GM23338 (cell line): Measurements from ENCODE around the gene LTBP2. TPM values are rescaled to one million over a fixed set of nuclear protein-coding genes. Genes with fewer than 3 reads are reported as not detected.

ENCODE experiments used
- ATAC-seq: fragments of 200-7000 bp; cut with Tn5 transposase; 3 replicates; pipeline ENCODE4 v1.9.1; 2020
- DNase-seq: peaks from one replicate; pipeline ENCODE4 v3.0.0-alpha.2; 2015; ENCODE audit warnings: low spot score
- H2AFZ ChIP-seq: fragments of 200-600 bp; sonication (generic); 2 replicates; pipeline ENCODE4 v1.8.0; 2016; ENCODE audit warnings: antibody characterized with exemption, mild to moderate bottlenecking, moderate library complexity
- H3F3A ChIP-seq: fragments of 200-600 bp; sonication (generic); replicated peaks from 2 replicates; pipeline ENCODE4 v1.8.0; 2017; ENCODE audit warnings: antibody characterized with exemption, mixed run types, low read depth
- H3K27ac ChIP-seq: fragments of 200-600 bp; sonication (generic); 2 replicates; pipeline ENCODE4 v1.6.1; 2016; ENCODE audit warnings: low read depth
- H3K27me3 ChIP-seq: fragments of 200-600 bp; sonication (generic); 2 replicates; pipeline ENCODE4 v1.8.0; 2016; ENCODE audit warnings: mild to moderate bottlenecking, mixed run types, moderate library complexity; ENCODE audit not compliant: insufficient read depth
- H3K36me3 ChIP-seq: fragments of 200-600 bp; sonication (generic); 2 replicates; pipeline ENCODE4 v1.8.0; 2016; ENCODE audit warnings: mild to moderate bottlenecking; ENCODE audit not compliant: insufficient read depth
- H3K4me1 ChIP-seq: fragments of 200-600 bp; sonication (generic); 2 replicates; pipeline ENCODE4 v1.8.0; 2016; ENCODE audit warnings: mild to moderate bottlenecking, moderate library complexity; ENCODE audit not compliant: insufficient read depth
- H3K4me2 ChIP-seq: fragments of 200-600 bp; sonication (generic); 2 replicates; pipeline ENCODE4 v1.7.1; 2017; ENCODE audit warnings: mixed run types
- H3K4me3 ChIP-seq: fragments of 200-600 bp; sonication (generic); 2 replicates; pipeline ENCODE4 v1.6.1; 2016; ENCODE audit warnings: mixed run types
- H3K79me2 ChIP-seq: fragments of 200-600 bp; sonication (generic); replicated peaks from 2 replicates; pipeline ENCODE4 v1.8.0; 2017; ENCODE audit warnings: mild to moderate bottlenecking; ENCODE audit not compliant: insufficient read depth
- H3K9me2 ChIP-seq: fragments of 200-600 bp; sonication (generic); 2 replicates; pipeline ENCODE4 v1.8.0; 2017; ENCODE audit not compliant: insufficient read depth
- H4K20me1 ChIP-seq: fragments of 200-600 bp; sonication (generic); replicated peaks from 2 replicates; pipeline ENCODE4 v1.8.0; 2017; ENCODE audit warnings: mild to moderate bottlenecking; ENCODE audit not compliant: insufficient read depth
- H3K27ac Mint-ChIP-seq: 2 replicates; pipeline ENCODE4 v1.8.0; 2020; ENCODE audit warnings: inconsistent platforms, mild to moderate bottlenecking, moderate library complexity, mixed read lengths
- H3K27me3 Mint-ChIP-seq: 3 replicates; pipeline ENCODE4 v1.8.0; 2022; ENCODE audit warnings: low read depth, mild to moderate bottlenecking, moderate library complexity, mixed read lengths, inconsistent platforms; ENCODE audit not compliant: insufficient read depth, poor library complexity
- H3K36me3 Mint-ChIP-seq: 3 replicates; pipeline ENCODE4 v1.8.0; 2021; ENCODE audit warnings: low read depth, mild to moderate bottlenecking, inconsistent platforms, moderate library complexity, mixed read lengths
- H3K4me1 Mint-ChIP-seq: 3 replicates; pipeline ENCODE4 v1.8.0; 2020; ENCODE audit warnings: mild to moderate bottlenecking, inconsistent platforms, mixed read lengths
- H3K4me3 Mint-ChIP-seq: 3 replicates; pipeline ENCODE4 v1.8.0; 2021; ENCODE audit warnings: moderate library complexity, mild to moderate bottlenecking, inconsistent platforms, mixed read lengths
- H3K9me3 Mint-ChIP-seq: 3 replicates; pipeline ENCODE4 v1.8.0; 2020; ENCODE audit warnings: moderate library complexity, mild to moderate bottlenecking, inconsistent platforms, mixed read lengths
- EZH2 ChIP-seq: fragments of 200-600 bp; sonication (generic); IDR thresholded peaks from one replicate; pipeline ENCODE4 v1.8.0; 2017; ENCODE audit warnings: antibody characterized with exemption, mild to moderate bottlenecking, low read depth; ENCODE audit not compliant: unreplicated experiment
- JUNB ChIP-seq: IDR thresholded peaks from one replicate; pipeline ENCODE4 v1.6.1; 2016; ENCODE audit warnings: antibody characterized with exemption; ENCODE audit not compliant: unreplicated experiment
- POLR2AphosphoS5 ChIP-seq: IDR thresholded peaks from 2 replicates; pipeline ENCODE4 v1.6.1; 2016; ENCODE audit warnings: antibody characterized with exemption, low read depth
- STAT1 ChIP-seq: IDR thresholded peaks from one replicate; pipeline ENCODE4 v1.6.1; 2016; ENCODE audit warnings: antibody characterized with exemption; ENCODE audit not compliant: unreplicated experiment
- ZNF114 ChIP-seq: fragments of 250-450 bp; sonication (Bioruptor Pico); IDR thresholded peaks from 2 replicates; pipeline ENCODE4 v1.5.0; 2020; ENCODE audit warnings: mild to moderate bottlenecking, moderate library complexity
- ZNF331 ChIP-seq: fragments of 250-450 bp; sonication (Bioruptor Pico); IDR thresholded peaks from 2 replicates; pipeline ENCODE4 v1.5.0; 2020; ENCODE audit warnings: low read depth, mild to moderate bottlenecking, moderate library complexity
- polyA plus RNA-seq: library from polyadenylated mRNA; unstranded; fragments of >200 nt; fragmentation: Nextera tagmentation; extraction: Ambion mirVana; gene quantifications from 2 replicates; pipeline ENCODE4 v1.2.1, GENCODE V29; 2016
- total RNA-seq: library from RNA; depleted of rRNA; stranded (reverse); fragments of >200 nt; shearing (Covaris generic); gene quantifications from 2 replicates; pipeline ENCODE4 v1.2.3, GENCODE V29; 2014
- TF ChIP-seq, protein P1 (sequence below): fragments of 250-450 bp; sonication (Bioruptor Pico); IDR thresholded peaks from 2 replicates; pipeline ENCODE4 v1.5.0; 2020; ENCODE audit warnings: mild to moderate bottlenecking, moderate library complexity
- TF ChIP-seq, protein P2 (sequence below): IDR thresholded peaks from one replicate; pipeline ENCODE4 v1.6.1; 2018; ENCODE audit warnings: antibody characterized with exemption; ENCODE audit not compliant: unreplicated experiment

Gene LTBP2
- total and polyA plus RNA-seq, 2 experiments from 2014 or later: 0.27 to 0.49 TPM

DNA sequence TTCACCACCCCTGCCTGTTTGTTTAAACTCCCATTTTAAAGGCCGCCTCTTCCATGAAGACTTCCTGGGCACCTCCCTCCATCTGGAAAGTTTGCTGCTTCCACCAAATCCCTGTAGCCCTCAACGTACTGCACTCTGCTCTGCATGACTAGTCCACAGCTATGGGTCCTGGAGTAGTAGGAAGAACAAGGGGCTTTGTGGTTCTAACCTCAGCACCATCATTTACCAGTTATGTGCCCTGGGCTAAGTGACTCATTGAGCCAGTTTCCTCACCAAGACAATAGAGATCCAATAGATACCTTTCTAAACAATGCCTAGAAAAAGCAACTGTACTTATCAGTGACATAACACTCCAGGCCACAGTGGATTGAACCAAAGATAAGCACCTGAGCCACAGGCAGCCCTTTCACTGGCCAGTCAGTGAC is 8.5 kb upstream of the LTBP2 start (continued):
- TF ChIP-seq, protein P1, sequence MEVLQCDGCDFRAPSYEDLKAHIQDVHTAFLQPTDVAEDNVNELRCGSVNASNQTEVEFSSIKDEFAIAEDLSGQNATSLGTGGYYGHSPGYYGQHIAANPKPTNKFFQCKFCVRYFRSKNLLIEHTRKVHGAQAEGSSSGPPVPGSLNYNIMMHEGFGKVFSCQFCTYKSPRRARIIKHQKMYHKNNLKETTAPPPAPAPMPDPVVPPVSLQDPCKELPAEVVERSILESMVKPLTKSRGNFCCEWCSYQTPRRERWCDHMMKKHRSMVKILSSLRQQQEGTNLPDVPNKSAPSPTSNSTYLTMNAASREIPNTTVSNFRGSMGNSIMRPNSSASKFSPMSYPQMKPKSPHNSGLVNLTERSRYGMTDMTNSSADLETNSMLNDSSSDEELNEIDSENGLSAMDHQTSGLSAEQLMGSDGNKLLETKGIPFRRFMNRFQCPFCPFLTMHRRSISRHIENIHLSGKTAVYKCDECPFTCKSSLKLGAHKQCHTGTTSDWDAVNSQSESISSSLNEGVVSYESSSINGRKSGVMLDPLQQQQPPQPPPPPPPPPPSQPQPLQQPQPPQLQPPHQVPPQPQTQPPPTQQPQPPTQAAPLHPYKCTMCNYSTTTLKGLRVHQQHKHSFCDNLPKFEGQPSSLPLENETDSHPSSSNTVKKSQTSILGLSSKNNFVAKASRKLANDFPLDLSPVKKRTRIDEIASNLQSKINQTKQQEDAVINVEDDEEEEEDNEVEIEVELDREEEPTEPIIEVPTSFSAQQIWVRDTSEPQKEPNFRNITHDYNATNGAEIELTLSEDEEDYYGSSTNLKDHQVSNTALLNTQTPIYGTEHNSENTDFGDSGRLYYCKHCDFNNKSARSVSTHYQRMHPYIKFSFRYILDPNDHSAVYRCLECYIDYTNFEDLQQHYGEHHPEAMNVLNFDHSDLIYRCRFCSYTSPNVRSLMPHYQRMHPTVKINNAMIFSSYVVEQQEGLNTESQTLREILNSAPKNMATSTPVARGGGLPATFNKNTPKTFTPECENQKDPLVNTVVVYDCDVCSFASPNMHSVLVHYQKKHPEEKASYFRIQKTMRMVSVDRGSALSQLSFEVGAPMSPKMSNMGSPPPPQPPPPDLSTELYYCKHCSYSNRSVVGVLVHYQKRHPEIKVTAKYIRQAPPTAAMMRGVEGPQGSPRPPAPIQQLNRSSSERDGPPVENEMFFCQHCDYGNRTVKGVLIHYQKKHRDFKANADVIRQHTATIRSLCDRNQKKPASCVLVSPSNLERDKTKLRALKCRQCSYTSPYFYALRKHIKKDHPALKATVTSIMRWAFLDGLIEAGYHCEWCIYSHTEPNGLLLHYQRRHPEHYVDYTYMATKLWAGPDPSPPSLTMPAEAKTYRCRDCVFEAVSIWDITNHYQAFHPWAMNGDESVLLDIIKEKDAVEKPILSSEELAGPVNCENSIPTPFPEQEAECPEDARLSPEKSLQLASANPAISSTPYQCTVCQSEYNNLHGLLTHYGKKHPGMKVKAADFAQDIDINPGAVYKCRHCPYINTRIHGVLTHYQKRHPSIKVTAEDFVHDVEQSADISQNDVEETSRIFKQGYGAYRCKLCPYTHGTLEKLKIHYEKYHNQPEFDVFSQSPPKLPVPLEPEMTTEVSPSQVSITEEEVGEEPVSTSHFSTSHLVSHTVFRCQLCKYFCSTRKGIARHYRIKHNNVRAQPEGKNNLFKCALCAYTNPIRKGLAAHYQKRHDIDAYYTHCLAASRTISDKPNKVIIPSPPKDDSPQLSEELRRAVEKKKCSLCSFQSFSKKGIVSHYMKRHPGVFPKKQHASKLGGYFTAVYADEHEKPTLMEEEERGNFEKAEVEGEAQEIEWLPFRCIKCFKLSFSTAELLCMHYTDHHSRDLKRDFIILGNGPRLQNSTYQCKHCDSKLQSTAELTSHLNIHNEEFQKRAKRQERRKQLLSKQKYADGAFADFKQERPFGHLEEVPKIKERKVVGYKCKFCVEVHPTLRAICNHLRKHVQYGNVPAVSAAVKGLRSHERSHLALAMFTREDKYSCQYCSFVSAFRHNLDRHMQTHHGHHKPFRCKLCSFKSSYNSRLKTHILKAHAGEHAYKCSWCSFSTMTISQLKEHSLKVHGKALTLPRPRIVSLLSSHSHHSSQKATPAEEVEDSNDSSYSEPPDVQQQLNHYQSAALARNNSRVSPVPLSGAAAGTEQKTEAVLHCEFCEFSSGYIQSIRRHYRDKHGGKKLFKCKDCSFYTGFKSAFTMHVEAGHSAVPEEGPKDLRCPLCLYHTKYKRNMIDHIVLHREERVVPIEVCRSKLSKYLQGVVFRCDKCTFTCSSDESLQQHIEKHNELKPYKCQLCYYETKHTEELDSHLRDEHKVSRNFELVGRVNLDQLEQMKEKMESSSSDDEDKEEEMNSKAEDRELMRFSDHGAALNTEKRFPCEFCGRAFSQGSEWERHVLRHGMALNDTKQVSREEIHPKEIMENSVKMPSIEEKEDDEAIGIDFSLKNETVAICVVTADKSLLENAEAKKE: no peak
- no peak for TF ChIP-seq ZNF331 (CRISPR knock-in tag)

GRCh38 chr14:74619672-74620131 is 7.7 kb upstream of the LTBP2 start:
- no peaks in the 10 kb centered on the region for H3K36me3 Mint-ChIP-seq
- H3K79me2 ChIP-seq: no peaks in the 10 kb centered on the region
- H3K4me3 Mint-ChIP-seq: no peak overlapping the region
- no peaks in the 10 kb centered on the region for H3K9me2 ChIP-seq
- H3K27me3 Mint-ChIP-seq: peaks cover 16% of the 10 kb centered on the region
- no peak for DNase-seq
- H3K27me3 ChIP-seq: no peaks in the 10 kb centered on the region
- peaks cover 28% of the 10 kb centered on the region for H3K4me1 Mint-ChIP-seq
- no peak overlapping the region; the same call in 1 of the 2 replicates for H2AFZ ChIP-seq
- H3K4me2 ChIP-seq: no peak overlapping the region
- H3K9me3 Mint-ChIP-seq: no peaks in the 10 kb centered on the region; the same call in 2 of the 3 replicates
- H4K20me1 ChIP-seq: no peaks in the 10 kb centered on the region
- H3K4me1 ChIP-seq: peaks cover 9% of the 10 kb centered on the region; the same call in 1 of the 2 replicates
- no peaks in the 10 kb centered on the region for H3K36me3 ChIP-seq
- no peak overlapping the region for H3K27ac ChIP-seq
- H3K27ac Mint-ChIP-seq: no peak overlapping the region
- no peak for ATAC-seq
- no peak overlapping the region for H3K4me3 ChIP-seq
- no peaks in the 10 kb centered on the region for H3F3A ChIP-seq
- TF ChIP-seq EZH2: no peak
- TF ChIP-seq JUNB: no peak
- TF ChIP-seq ZNF114 (CRISPR knock-in tag): no peak
- TF ChIP-seq, protein P2, sequence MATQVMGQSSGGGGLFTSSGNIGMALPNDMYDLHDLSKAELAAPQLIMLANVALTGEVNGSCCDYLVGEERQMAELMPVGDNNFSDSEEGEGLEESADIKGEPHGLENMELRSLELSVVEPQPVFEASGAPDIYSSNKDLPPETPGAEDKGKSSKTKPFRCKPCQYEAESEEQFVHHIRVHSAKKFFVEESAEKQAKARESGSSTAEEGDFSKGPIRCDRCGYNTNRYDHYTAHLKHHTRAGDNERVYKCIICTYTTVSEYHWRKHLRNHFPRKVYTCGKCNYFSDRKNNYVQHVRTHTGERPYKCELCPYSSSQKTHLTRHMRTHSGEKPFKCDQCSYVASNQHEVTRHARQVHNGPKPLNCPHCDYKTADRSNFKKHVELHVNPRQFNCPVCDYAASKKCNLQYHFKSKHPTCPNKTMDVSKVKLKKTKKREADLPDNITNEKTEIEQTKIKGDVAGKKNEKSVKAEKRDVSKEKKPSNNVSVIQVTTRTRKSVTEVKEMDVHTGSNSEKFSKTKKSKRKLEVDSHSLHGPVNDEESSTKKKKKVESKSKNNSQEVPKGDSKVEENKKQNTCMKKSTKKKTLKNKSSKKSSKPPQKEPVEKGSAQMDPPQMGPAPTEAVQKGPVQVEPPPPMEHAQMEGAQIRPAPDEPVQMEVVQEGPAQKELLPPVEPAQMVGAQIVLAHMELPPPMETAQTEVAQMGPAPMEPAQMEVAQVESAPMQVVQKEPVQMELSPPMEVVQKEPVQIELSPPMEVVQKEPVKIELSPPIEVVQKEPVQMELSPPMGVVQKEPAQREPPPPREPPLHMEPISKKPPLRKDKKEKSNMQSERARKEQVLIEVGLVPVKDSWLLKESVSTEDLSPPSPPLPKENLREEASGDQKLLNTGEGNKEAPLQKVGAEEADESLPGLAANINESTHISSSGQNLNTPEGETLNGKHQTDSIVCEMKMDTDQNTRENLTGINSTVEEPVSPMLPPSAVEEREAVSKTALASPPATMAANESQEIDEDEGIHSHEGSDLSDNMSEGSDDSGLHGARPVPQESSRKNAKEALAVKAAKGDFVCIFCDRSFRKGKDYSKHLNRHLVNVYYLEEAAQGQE: no peak
- no peak for TF ChIP-seq POLR2AphosphoS5
- TF ChIP-seq ZNF331 (CRISPR knock-in tag): no peak
- no peak for TF ChIP-seq STAT1
